ENCODE results near the gene RPL27. TPM values are rescaled to one million over a fixed set of nuclear protein-coding genes. Genes with fewer than 3 reads are reported as not detected.

RPL27 gene
- total and polyA plus RNA-seq, 2 of the 13 experiments (the other 11 are each of a cell fraction or from before 2014, with no cell fraction given), result 1,585 to 5,840 TPM

DNA sequence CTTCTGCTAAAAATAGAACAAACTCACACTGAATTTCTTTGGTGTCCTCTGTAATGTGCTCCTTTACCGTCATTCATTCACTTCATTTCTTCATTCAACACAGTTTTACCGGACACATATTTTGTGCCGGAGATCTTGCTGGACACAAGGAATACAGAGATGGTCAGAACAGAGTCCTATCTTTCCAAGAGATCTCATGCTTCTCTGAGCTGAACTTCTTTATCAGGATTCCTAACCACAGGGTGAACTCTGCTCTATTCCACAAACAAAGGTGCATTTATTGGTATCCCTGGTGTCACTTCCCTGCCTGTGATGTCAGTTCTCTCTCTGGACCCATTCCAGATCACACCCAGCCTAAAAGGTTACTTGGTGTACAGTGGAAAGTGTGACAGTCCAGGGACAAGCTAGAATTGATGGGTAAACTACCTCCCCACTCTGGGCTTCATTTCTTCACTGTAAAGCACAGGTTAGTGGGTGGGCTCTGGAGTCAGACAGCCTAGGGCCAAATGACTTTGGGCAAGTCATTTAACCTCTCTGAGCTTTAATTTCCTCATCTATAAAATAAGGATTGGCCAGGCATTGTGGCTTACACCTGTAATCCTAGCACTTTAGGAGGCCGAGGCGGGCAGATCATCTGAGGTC lies 12.6 kb downstream of the RPL27 start (continued):
- TF ChIP-seq SALL1 (CRISPR knock-in tag; IDR thresholded peaks at IDR 0.05), result peak; percentile 59; the same call in 1 of the 2 replicates
- TF ChIP-seq WIZ (CRISPR knock-in tag; IDR thresholded peaks at IDR 0.05), result no peak
- no peak; the same call in 1 of the 2 replicates for TF ChIP-seq KAT7 (CRISPR knock-in tag; IDR thresholded peaks at IDR 0.05; ENCODE audit: borderline replicate concordance)
- TF ChIP-seq ZBTB21 (CRISPR knock-in tag; IDR thresholded peaks at IDR 0.05), result peak; percentile 94
- no peak for TF ChIP-seq FOXA1 (IDR thresholded peaks at IDR 0.05)
- peak; percentile 76 for TF ChIP-seq FOXA1 (CRISPR knock-in tag; IDR thresholded peaks at IDR 0.05)
- TF ChIP-seq, protein P1, sequence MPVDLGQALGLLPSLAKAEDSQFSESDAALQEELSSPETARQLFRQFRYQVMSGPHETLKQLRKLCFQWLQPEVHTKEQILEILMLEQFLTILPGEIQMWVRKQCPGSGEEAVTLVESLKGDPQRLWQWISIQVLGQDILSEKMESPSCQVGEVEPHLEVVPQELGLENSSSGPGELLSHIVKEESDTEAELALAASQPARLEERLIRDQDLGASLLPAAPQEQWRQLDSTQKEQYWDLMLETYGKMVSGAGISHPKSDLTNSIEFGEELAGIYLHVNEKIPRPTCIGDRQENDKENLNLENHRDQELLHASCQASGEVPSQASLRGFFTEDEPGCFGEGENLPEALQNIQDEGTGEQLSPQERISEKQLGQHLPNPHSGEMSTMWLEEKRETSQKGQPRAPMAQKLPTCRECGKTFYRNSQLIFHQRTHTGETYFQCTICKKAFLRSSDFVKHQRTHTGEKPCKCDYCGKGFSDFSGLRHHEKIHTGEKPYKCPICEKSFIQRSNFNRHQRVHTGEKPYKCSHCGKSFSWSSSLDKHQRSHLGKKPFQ (CRISPR knock-in tag; IDR thresholded peaks at IDR 0.05; ENCODE audit: insufficient replicate concordance), result peak; percentile 98
- TF ChIP-seq ISL2 (CRISPR knock-in tag; IDR thresholded peaks at IDR 0.05), result peak; percentile 37; the same call in 1 of the 2 replicates
- TF ChIP-seq, protein P2, sequence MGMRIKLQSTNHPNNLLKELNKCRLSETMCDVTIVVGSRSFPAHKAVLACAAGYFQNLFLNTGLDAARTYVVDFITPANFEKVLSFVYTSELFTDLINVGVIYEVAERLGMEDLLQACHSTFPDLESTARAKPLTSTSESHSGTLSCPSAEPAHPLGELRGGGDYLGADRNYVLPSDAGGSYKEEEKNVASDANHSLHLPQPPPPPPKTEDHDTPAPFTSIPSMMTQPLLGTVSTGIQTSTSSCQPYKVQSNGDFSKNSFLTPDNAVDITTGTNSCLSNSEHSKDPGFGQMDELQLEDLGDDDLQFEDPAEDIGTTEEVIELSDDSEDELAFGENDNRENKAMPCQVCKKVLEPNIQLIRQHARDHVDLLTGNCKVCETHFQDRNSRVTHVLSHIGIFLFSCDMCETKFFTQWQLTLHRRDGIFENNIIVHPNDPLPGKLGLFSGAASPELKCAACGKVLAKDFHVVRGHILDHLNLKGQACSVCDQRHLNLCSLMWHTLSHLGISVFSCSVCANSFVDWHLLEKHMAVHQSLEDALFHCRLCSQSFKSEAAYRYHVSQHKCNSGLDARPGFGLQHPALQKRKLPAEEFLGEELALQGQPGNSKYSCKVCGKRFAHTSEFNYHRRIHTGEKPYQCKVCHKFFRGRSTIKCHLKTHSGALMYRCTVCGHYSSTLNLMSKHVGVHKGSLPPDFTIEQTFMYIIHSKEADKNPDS (CRISPR knock-in tag; IDR thresholded peaks at IDR 0.05), result 0 out of 2 replicates have a peak, but pooled peaks have one; percentile 43
- TF ChIP-seq, protein P3, sequence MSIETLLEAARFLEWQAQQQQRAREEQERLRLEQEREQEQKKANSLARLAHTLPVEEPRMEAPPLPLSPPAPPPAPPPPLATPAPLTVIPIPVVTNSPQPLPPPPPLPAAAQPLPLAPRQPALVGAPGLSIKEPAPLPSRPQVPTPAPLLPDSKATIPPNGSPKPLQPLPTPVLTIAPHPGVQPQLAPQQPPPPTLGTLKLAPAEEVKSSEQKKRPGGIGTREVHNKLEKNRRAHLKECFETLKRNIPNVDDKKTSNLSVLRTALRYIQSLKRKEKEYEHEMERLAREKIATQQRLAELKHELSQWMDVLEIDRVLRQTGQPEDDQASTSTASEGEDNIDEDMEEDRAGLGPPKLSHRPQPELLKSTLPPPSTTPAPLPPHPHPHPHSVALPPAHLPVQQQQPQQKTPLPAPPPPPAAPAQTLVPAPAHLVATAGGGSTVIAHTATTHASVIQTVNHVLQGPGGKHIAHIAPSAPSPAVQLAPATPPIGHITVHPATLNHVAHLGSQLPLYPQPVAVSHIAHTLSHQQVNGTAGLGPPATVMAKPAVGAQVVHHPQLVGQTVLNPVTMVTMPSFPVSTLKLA (IDR thresholded peaks at IDR 0.05), result 0 out of 2 replicates have a peak, but pooled peaks have one; percentile 8
- TF ChIP-seq, protein P4, sequence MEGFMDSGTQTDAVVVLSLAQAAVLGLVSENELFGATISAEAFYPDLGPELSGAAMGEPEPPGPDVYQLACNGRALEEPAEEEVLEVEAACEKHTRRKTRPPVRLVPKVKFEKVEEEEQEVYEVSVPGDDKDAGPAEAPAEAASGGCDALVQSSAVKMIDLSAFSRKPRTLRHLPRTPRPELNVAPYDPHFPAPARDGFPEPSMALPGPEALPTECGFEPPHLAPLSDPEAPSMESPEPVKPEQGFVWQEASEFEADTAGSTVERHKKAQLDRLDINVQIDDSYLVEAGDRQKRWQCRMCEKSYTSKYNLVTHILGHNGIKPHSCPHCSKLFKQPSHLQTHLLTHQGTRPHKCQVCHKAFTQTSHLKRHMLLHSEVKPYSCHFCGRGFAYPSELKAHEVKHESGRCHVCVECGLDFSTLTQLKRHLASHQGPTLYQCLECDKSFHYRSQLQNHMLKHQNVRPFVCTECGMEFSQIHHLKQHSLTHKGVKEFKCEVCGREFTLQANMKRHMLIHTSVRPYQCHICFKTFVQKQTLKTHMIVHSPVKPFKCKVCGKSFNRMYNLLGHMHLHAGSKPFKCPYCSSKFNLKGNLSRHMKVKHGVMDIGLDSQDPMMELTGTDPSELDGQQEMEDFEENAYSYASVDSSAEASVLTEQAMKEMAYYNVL (CRISPR knock-in tag; IDR thresholded peaks at IDR 0.05; ENCODE audit: borderline replicate concordance), result 0 out of 2 replicates have a peak, but pooled peaks have one; percentile 63
- TF ChIP-seq NCOR1 (IDR thresholded peaks at IDR 0.05; ENCODE audit: borderline replicate concordance, low read length), result peak; percentile 74
- TF ChIP-seq MEF2D (CRISPR knock-in tag; IDR thresholded peaks at IDR 0.05), result peak; percentile 55; the same call in 1 of the 2 replicates
- TF ChIP-seq ZMYM3 (CRISPR knock-in tag; IDR thresholded peaks at IDR 0.05), result peak; percentile 87
- TF ChIP-seq, protein P5, sequence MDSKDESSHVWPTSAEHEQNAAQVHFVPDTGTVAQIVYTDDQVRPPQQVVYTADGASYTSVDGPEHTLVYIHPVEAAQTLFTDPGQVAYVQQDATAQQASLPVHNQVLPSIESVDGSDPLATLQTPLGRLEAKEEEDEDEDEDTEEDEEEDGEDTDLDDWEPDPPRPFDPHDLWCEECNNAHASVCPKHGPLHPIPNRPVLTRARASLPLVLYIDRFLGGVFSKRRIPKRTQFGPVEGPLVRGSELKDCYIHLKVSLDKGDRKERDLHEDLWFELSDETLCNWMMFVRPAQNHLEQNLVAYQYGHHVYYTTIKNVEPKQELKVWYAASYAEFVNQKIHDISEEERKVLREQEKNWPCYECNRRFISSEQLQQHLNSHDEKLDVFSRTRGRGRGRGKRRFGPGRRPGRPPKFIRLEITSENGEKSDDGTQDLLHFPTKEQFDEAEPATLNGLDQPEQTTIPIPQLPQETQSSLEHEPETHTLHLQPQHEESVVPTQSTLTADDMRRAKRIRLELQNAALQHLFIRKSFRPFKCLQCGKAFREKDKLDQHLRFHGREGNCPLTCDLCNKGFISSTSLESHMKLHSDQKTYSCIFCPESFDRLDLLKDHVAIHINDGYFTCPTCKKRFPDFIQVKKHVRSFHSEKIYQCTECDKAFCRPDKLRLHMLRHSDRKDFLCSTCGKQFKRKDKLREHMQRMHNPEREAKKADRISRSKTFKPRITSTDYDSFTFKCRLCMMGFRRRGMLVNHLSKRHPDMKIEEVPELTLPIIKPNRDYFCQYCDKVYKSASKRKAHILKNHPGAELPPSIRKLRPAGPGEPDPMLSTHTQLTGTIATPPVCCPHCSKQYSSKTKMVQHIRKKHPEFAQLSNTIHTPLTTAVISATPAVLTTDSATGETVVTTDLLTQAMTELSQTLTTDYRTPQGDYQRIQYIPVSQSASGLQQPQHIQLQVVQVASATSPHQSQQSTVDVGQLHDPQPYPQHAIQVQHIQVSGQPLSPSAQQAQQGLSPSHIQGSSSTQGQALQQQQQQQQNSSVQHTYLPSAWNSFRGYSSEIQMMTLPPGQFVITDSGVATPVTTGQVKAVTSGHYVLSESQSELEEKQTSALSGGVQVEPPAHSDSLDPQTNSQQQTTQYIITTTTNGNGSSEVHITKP (CRISPR knock-in tag; IDR thresholded peaks at IDR 0.05; ENCODE audit: low read depth), result peak; percentile 81
- TF ChIP-seq NCOA1 (CRISPR knock-in tag; IDR thresholded peaks at IDR 0.05), result no peak
- peak; percentile 91 for TF ChIP-seq HOXA3 (CRISPR knock-in tag; IDR thresholded peaks at IDR 0.05)
- TF ChIP-seq DMAP1 (CRISPR knock-in tag; IDR thresholded peaks at IDR 0.05), result peak; percentile 85

Measured in HepG2 (cell line).